Measurements from ENCODE around the gene INKA1. TPM values are rescaled to one million over a fixed set of nuclear protein-coding genes. Genes with fewer than 3 reads are reported as not detected.

Gene INKA1
- total RNA-seq, result 9.6 and 15.4 TPM in 2 replicates

GRCh38 chr3:49802719-49803464 is at the start of gene INKA1:
INKA1 (plus strand) TSS chr3:49803261; CDS start chr3:49803393, 132 bp downstream.

GRCh38 chr3:49786357-49787181 is 16.5 kb upstream of the INKA1 start, which contains the start of gene IP6K1:
IP6K1 (minus strand) TSS chr3:49786542; CDS start chr3:49748040, 38,502 bp downstream.

GRCh38 chr3:49799761-49800160 is 3.3 kb upstream of the INKA1 start, which contains the start of gene CDHR4:
CDHR4 (minus strand) TSS chr3:49799873; CDS start chr3:49799812, 61 bp downstream.

GRCh38 chr3:49813497-49814174 is 10.6 kb downstream of the INKA1 start, which contains the start of gene UBA7:
UBA7 (minus strand) TSS chr3:49813953; CDS start chr3:49813787, 166 bp downstream.

Small RNA genes lying within 50 kb of the gene (small RNA-seq; reads per million reads assigned to genes)
- gene COX6CP14, result not detected

Other genes with a start within 250 kb of the INKA1 start
- 0.19 and 0.65 TPM in 2 replicates for gene BSN, start 248.8 kb upstream of the INKA1 start, total RNA-seq
- 75.8 and 78.4 TPM in 2 replicates for gene APEH, start 128.9 kb upstream of the INKA1 start, total RNA-seq
- gene MST1, start 113.8 kb upstream of the INKA1 start, total RNA-seq, result 2.6 and 3.9 TPM in 2 replicates
- gene RNF123, start 113.7 kb upstream of the INKA1 start, total RNA-seq, result 29.5 and 35.9 TPM in 2 replicates
- gene AMIGO3, start 83.6 kb upstream of the INKA1 start, total RNA-seq, result 0.76 and 0.98 TPM in 2 replicates
- gene GMPPB, start 79.3 kb upstream of the INKA1 start, total RNA-seq, result 33.6 and 40.0 TPM in 2 replicates
- 60.8 and 67.4 TPM in 2 replicates for gene IP6K1, start 16.7 kb upstream of the INKA1 start, total RNA-seq
- gene CDHR4, start 3.4 kb upstream of the INKA1 start, total RNA-seq, result not detected in 2 replicates
- gene UBA7, start 10.7 kb downstream of the INKA1 start, total RNA-seq, result 18.6 and 38.9 TPM in 2 replicates
- gene TRAIP, start 53.3 kb downstream of the INKA1 start, total RNA-seq, result 3.6 and 5.5 TPM in 2 replicates
- not detected in 2 replicates for gene CAMKV, start 66.6 kb downstream of the INKA1 start, total RNA-seq
- gene MST1R, start 100.6 kb downstream of the INKA1 start, total RNA-seq, result 0.29 and 0.33 TPM in 2 replicates
- gene MON1A, start 126.5 kb downstream of the INKA1 start, total RNA-seq, result 16.7 and 19.3 TPM in 2 replicates
- gene RBM6, start 136.9 kb downstream of the INKA1 start, total RNA-seq, result 46.1 and 58.1 TPM in 2 replicates